OCI-M2 (cell line): ENCODE data around the gene IL17RB.

Experiments used
- DNase-seq: peaks from one replicate; lab custom pipeline; 2025; ENCODE audit not compliant: unreplicated experiment; lab: John Stamatoyannopoulos, UW

Gene IL17RB

DNA sequence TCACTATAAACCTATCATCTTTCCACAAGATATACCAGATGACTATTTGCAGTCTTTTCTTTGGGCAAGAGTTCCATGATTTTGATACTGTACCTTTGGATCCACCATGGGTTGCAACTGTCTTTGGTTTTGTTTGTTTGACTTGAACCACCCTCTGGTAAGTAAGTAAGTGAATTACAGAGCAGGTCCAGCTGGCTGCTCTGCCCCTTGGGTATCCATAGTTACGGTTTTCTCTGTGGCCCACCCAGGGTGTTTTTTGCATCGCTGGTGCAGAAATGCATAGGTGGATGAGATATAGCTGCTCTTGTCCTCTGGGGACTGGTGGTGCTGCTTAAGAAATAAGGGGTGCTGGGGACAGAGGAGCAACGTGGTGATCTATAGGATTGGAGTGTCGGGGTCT lies 33.9 kb upstream of the IL17RB start:
- no peak for DNase-seq

DNA sequence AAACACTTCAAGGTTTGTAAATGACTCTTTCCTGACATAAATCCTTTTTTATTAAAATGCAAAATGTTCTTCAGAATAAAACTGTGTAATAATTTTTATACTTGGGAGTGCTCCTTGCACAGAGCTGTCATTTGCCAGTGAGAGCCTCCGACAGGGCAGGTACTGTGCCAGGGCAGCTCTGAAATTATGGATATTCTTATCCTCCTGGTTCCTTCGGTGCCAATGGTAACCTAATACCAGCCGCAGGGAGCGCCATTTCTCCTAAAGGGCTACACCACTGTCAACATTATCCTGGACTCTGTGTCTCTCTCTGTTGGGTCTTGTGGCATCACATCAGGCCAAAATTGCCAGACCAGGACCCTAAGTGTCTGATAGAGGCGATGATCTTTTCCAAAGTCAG lies 33.1 kb upstream of the IL17RB start:
- DNase-seq, result no peak

DNA sequence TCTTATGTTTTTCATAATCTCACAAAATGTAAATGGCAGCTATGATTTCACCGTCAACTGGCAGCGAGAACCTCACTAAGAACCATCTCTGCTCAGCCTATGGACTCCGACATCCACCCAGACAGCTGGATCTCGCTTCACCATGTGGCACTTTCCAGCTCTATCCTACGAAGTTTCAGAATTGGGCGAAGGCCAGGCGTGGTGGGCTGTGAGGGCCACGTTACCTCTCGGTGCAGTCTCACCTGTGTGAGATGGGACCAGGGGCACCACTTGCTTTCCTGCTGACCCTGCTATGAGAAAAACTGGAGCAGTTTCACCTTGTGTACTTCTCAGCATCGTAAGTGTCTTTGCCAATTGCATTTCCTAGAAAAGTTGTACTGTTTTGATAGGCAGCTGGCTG lies 32.5 kb upstream of the IL17RB start:
- no peak for DNase-seq

DNA sequence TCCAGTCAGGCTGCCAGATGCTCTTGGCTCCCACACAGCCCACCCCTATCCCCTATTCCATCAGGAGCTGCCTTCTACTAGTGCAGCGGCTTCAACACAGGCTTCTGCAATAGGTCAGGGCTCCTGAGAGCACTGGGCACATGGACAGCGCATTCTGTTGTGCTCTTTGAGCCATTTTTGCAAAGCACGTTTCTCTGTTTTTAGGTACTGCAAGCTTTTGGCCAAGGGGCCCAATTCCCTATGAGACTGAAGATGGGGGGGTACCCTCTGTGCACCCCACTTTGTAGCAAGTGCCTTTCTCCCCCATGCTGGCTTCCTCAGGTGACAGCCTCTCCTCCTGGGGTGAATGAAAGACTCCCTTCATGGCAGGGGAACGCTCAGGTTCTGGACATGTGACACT lies 31.3 kb upstream of the IL17RB start:
- DNase-seq, result no peak

DNA sequence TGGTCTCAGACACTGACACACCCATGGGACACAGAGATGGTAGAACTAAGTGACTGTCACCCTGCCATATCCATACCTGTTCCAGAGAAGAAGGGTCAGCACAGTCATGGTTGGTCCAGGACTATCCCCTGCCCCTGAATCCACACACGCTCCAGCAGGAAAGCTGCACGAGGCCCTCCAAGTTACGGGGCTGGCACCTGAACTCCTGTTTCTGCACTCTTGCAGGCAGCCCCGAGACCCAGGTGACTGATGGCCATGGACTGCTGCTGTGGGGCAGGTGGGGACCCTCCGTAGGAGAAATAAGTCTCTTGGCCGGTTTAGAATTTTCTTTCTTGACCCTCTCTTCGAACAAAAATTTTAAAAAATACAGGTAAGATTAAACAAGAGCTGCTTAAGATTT lies 30.7 kb upstream of the IL17RB start:
- DNase-seq, result no peak

DNA sequence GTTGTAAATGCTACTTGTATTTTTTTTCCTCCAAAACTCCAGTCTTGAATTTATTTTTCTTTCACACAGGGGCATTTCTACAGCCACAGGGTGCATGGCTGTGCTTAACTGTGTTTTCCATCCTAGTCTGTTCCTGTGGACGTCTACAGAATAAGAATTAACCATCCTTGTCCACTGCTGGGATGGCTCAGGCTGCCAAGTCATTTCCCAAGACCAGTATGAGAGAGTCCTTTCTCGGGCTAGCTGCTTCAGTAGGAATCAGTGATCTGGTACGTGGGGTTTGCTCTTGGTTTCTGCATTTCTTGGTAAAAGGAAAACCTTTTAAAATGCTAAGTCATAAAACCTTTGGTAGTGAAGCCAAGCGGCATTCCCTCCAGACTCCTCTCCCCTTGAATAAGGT lies 29.9 kb upstream of the IL17RB start:
- DNase-seq, result no peak

DNA sequence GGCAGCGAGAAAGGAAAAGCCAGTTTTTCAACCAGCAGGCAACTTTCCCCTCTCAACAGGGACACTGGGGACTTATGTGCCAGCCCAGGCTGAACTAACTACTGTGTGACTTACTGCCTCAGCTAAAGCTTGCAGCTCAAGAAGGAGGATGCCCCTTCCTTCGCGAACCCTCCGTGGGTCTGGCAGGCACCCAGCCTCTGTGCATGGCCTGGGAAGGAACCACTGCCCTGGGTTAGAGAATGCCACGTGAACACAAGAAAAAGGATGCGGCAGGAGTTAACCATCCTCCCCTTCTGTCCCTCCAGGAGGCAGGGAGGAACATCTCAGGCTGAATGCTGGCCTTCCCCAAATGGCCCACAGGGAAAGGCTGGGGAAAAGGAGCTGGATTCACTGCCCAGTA lies 29.2 kb upstream of the IL17RB start:
- DNase-seq, result no peak

DNA sequence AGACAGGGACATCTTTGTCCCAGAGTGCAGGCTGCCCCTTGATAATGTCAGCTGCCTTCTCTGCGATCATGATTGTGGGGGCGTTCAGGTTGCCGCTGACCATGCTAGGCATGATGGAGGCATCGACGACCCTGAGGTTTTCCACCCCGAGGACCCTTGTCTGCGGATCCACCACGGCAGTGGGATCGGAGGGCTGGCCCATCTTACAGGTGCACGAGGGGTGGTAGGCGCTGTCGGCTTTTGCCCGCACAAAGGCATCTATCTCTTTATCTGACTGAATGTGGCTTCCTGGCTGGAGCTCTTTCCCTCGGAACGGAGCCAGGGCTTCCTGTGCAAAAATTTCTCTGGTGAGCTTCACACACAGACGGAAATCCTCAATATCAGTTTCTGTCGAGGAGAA lies 28.6 kb upstream of the IL17RB start:
- no peak for DNase-seq

DNA sequence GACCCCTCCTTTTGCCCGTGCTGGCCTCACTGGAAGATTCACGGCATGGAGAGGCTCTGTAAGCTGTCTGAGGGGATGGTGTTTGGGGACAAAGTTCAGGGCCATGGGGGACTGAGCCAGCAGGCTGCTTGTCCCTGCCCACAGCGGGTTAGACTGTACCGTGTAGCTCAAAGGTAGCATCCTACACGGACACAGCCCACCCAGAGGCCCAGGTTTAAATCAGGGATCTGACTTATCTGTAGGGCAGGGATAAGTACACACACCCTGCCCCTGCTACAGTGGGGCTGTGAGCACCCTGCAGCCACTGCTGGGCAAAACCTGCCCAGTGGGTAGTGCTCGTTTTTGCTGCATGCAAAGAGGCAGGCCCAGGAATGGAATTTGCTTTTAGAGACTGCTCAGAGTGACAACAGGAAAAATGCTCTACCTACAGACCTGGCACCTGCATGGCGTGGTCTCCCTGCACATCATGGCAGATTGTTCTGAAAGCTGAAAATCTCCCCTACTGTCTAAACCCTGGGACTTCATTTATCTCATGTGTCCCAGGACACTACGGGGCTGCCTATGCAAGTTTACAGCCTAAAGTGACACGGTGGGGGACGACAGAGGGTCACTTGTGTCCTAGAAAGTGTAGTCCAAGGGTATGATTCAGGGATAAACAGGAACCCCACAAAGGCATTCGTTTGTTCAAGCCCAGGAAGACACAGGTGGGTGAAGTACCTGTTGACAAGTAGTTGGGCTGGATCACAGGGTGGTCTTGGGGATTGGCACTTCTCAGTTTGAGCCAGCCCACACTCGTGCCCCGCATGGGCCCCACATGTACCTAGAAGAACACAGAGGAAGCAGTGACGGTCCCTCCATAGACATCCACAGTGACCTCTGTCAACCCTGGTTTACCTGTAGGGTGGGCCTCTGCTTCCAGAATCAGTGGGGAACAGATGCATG lies 27.9 kb upstream of the IL17RB start:
- no peak for DNase-seq

DNA sequence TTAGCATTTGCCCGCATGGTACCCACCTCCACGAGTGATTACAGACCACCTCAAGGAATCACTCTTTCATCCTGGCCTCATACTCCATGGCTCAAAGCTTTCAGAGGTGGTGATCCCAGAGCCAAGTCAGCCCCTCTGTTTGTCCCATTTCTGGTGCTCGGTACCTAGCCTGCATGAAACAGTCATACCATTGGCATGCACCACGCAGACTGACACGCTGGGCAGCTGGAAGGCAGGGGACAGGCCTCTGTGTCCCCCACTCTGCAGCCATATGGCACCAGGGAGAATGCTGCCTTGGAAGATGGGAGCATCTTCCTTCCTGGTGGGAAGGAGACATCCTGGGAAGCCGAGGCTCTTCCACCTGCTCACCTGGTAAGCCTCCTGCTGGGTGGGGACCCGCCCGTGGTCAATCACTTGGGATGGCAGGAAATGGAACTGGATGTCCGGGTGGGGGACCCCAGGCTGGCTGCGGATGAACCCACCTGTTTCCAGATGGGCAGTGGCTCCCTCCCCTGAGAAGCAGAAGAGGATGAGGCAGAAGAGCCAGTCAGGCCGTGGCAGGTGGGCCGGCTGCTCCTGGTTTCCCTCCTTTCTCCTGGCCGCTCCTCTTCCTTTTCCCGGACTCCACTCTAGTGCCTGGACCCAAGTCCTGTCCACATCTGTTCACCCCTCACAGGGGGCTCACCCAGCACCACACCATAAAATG lies 27.1 kb upstream of the IL17RB start:
- no peak for DNase-seq

DNA sequence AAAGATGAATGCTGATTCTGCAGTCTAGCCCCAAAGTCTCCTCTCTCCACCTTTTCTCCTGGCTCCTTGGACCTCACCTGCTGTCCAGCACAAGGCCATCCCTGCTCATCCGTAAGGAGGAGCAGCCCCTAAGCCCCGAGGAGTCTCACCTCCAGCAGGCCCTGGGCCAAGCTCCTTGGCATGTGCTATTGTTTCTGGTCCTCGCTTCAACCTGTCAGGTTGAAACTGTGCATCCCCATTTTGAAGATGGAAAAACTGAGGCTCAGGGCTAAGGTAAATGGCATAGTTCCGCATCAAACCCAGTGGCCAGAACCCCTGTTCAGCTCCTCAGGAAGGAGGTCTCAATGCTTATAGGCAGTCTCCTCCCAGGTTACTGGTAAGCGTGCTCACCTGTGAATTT lies 26.3 kb upstream of the IL17RB start:
- no peak for DNase-seq

DNA sequence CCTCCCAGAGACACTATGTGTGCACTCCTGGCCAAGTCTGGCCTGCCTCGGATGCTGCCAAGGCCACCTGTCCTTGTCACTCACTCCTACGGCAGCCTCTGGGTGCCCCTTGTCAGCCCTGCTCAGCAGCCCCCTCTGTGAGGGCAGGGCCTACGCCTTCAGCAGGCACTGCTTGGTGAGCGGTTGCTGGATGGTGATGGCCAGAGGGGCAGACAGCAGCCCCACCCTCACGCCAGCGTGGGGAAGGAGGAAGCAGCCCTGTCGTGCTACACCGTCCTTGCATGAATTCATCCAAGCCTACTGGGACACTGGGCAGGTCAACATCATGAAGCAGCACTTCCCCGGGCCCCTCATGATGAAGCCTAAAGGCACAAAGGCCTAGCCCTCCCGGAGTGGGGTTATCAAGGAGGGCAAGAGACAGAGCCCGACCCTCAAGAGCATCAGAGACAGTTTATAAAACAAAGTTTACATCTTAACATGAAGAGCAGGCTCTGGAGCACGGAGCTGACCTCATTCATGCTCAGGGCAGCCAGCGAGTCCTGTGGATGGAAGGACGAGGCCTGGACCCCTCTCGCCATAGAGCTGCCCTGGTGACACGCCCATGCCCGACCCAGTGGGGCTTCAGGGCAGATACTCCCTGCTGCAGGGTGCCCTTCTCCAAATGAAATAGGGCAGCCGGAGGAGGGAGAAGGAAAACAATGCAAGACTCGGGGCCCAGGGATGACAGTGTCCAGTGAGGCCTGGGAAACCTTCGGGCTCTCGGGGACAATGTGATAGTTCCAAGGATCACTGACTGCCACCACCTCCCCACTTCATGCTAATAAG lies 25.4 kb upstream of the IL17RB start:
- DNase-seq, result no peak

DNA sequence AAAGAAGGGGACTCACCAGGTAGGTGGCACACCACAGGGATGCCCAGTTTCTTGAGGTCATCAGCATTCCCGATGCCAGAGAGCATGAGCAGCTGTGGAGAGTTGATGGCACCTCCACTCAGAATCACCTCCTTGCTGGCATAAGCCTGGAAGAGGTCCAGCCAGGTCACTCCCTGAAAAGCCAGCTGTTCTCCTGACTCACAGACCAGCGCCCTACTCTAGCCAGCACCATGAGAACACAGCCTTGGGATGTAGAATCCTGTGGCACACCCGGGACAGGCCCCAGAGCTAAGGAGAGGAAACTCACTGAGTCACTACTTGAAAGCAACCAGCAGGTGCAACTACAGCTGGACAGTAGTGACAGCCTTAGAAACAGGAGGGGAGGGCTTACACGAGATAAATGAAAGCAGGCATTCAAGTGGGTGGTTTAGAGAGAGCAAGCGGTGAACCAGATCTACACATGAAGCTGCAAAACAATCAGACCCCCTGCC lies 24.7 kb upstream of the IL17RB start:
- no peak for DNase-seq

DNA sequence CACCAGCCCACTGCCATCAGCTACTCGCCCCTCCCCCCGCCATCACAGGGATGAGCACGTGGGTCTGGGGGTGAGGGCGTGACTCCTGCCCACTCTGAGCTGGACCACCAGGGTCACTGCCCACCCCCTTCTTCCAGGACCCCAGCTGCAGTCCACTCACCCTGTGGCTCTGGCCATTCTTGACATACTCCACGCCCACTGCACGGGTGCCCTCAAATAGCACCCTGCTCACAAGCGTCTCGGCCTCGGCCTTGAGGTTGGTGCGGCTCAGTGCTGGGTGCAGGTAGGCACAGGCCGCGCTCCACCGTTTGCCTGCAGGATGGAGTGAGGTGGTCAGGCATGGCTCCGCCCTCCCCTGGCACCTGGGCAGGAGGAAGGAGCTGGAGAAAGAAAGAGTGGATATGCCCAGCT lies 24.0 kb upstream of the IL17RB start:
- no peak for DNase-seq

DNA sequence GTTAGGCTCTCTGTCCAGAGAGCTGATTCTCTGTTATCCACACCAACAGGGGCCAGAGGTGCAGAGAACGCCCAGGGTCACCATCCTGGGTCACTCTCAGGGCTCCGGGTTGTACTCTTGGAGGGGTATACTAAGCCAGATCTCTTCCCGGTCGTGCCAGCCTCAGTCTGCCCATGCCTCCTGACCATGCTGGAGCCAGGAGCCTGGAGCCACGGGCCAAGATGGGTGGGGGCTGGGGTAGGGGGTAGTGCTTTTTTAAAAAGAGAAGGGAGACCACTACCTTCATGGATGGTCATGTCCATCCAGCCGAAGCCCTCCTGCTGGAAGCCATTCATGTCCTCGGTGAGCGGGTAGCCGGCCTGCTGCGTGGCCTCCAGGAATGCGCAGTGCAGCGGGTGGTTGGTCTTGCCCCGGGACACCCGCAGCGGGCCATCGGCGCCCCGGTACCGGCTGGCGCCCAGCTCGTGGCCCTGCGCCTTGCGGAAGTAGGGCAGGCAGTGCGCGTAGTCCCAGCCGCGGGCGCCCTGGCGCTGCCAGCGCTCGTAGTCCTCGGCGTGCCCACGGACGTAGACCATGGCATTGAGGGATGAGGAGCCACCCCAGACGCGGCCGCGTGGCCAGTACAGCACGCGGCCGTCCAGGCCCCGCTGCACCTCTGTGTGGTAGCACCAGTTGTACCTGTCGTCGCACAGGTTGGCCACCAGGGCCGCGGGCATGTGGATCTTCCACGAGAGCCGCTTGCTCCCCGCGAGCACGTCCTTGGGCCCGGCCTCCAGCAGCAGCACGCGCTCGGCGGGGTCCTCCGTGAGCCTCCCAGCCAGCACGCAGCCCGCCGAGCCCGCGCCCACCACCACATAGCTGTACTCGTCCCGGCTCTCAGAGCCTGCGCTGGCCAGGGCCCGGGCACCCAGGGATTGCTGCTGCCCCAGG lies 23.1 kb upstream of the IL17RB start:
- no peak for DNase-seq

DNA sequence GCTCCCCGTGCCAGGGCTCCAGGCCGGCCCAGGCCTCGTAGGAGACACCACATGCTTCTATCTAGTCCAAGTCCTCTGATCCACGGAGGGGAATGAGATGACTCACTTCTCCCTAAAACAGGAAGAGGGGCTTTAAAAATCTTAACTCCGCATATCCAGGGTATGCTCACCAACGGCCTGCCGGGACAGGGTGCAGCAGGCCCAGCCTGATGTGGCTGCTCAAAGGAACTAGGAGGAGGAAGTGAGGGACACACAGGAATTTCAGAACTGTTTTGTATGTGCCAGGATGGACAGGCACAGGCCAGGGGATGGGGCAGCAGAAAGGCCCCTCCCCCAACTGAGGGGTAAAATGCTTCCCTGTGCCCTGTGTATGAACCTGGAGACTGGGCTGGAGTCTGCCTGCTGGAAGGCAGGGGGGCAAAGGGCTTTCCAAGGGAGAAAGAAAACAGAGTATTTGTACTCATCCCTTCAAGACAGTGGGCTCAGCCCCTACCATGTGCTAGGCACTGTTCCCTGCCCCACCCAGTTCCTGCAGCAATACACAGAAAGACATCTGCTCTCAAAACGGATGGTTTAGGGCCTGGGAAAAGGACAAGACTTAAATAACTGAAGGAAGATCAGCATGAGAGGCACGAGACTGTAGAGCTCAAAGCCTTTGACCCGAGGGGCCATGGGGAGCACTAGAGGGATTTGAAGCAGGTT lies 22.3 kb upstream of the IL17RB start:
- no peak for DNase-seq

DNA sequence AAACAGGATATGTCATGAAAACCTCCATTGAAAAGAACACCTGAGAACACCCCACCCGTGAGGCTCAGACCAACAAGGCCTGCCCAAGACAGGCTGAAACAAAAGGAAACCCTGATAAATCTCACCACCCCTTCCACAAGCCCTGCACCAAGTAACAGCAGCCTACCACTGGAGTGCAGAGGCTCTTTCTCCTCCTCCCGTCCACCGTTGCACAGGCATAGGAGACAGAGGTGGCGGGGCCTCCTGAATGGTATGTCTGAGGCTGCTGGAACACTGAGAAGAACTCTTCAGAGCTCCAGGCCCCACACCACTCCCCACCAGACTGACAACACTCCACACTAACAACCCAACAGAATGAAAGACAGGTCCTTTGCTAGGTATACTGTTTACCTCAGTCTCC lies 21.6 kb upstream of the IL17RB start:
- DNase-seq, result no peak

DNA sequence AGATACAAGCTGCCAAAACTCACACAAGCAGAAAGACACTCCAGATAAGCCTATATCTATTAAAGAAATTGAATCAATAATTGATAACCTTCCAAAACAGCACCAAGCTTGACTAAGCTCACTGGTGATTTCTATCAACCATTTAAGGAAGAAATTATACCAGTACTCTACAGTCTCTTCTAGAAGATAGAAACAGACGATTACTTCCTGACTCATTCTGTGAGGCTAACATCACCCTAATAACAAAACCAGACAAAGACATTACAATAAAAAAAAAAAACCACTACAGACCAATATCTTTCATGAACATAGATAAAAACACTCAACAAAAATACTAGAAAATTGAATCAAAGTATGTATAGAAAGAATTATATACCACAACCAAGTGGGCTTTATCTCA lies 20.3 kb upstream of the IL17RB start:
- DNase-seq, result no peak

DNA sequence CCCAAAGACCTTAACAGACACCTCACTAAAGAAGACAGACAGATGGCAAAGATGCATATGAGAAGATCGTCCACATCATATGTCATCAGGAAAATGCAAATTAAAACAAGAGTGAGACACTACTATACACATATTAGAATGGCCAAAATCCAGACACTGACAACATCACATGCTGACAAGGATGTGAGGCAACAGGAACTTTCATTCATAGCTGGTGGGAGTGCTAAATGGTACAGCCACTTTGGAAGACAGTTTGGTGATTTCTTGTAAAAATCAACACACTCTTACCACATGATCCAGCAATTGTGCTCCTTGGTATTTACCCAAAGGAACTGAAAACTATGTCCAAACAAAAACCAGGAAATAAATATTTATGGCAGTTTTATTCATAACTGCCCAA lies 17.8 kb upstream of the IL17RB start:
- DNase-seq, result no peak

DNA sequence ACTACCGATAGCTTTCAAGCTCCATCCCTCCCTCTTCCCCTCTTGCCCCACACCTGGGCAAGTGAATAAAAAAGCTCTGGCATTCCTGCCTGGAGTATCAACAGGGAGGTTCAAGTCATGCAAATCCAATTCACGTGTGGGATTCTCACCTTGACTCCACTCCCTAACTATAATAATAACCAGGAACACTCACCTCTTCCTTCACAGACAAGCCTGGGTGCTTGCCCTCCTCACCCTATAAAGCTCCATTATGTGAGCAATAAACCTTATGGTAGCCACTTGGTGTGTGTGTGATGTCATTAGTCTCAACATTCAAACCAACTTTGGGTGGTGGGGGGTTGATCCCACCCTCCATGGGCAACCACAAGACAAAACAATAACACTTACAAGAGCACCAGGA lies 16.8 kb upstream of the IL17RB start:
- no peak for DNase-seq
